H1 (cell line): Measurements from ENCODE around the gene SPI1. TPM values are rescaled to one million over a fixed set of nuclear protein-coding genes. Genes with fewer than 3 reads are reported as not detected.
A peak's percentile ranks its signal among the peaks of the same experiment; 100 is the strongest.

Experiments used
- CTCF ChIA-PET: fragments of 300-600 bp; sonication (Branson Sonifier 250); formaldehyde crosslinking; loops from one replicate; lab custom pipeline; 2021; ENCODE audit not compliant: partially characterized antibody; lab: Charles Lee
- POLR2A ChIA-PET: fragments of 300-600 bp; sonication (Branson Sonifier 250); formaldehyde crosslinking; loops from one replicate; lab custom pipeline; 2021; ENCODE audit warnings: inconsistent platforms; ENCODE audit not compliant: partially characterized antibody; lab: Charles Lee
- DNase-seq, 2 experiments: peaks; one replicate each; pipeline versions ENCODE4 v3.0.0 to v3.0.0-alpha.2; 2010 to 2022; ENCODE audit warnings: low spot score in 2 of 2, low read depth in 1 of 2, mixed read lengths in 1 of 2
- FAIRE-seq: peaks from 2 replicates; lab custom pipeline; 2011; peaks lifted over from hg19 to GRCh38; lab: Jason Lieb, UNC
- H2AFZ ChIP-seq: 2 replicates; pipeline ENCODE4 v1.8.1; 2012; ENCODE audit warnings: low read length, inconsistent platforms
- H2AK5ac ChIP-seq: 2 replicates; pipeline ENCODE4 v1.6.1; 2013; ENCODE audit warnings: low read depth, low read length
- H2BK120ac ChIP-seq: replicated peaks from 2 replicates; pipeline ENCODE3; 2013; ENCODE audit warnings: low read depth, low read length, inconsistent platforms
- H2BK12ac ChIP-seq: 2 replicates; pipeline ENCODE4 v1.6.1; 2013; ENCODE audit warnings: low read depth, low read length
- H2BK15ac ChIP-seq: 2 replicates; pipeline ENCODE4 v1.6.1; 2013; ENCODE audit warnings: low read length
- H2BK20ac ChIP-seq: 2 replicates; pipeline ENCODE4 v1.6.1; 2013; ENCODE audit warnings: low read length
- H2BK5ac ChIP-seq: 2 replicates; pipeline ENCODE4 v1.6.1; 2013; ENCODE audit warnings: low read depth, low read length
- H3K14ac ChIP-seq: 2 replicates; pipeline ENCODE4 v1.6.1; 2013; ENCODE audit warnings: inconsistent platforms; ENCODE audit not compliant: insufficient read length
- H3K18ac ChIP-seq: 2 replicates; pipeline ENCODE4 v1.6.1; 2013; ENCODE audit warnings: low read length; ENCODE audit errors: extremely low read depth
- H3K23ac ChIP-seq: 2 replicates; pipeline ENCODE4 v1.6.1; 2013; ENCODE audit warnings: inconsistent platforms; ENCODE audit not compliant: insufficient read length
- H3K23me2 ChIP-seq: 2 replicates; pipeline ENCODE4 v1.6.1; 2013; ENCODE audit warnings: low read depth, low read length
- H3K27ac ChIP-seq: 2 replicates; pipeline ENCODE4 v1.6.1; 2011; ENCODE audit warnings: low read depth, low read length, inconsistent platforms
- H3K27me3 ChIP-seq, 4 experiments: replicated peaks in 1 of 4; 1 replicate in 1 of 4; 2 replicates in 3 of 4; pipeline versions ENCODE4 v1.6.1 to v1.8.1; 2011 to 2013; ENCODE audit warnings: low read length in 3 of 4, mild to moderate bottlenecking in 3 of 4, inconsistent platforms in 2 of 4, mixed read lengths in 2 of 4, moderate library complexity in 1 of 4; ENCODE audit not compliant: control insufficient read depth in 3 of 4, insufficient read depth in 3 of 4; ENCODE audit errors: extremely low read depth in 1 of 4
- H3K36me3 ChIP-seq, 4 experiments: 2 replicates each; pipeline versions ENCODE4 v1.6.1 to v1.8.1; 2011 to 2013; ENCODE audit warnings: mild to moderate bottlenecking in 4 of 4, low read length in 3 of 4, moderate library complexity in 2 of 4, control low read depth in 1 of 4, inconsistent platforms in 1 of 4; ENCODE audit not compliant: insufficient read depth in 4 of 4, control insufficient read depth in 2 of 4
- H3K4ac ChIP-seq: replicated peaks from 2 replicates; pipeline ENCODE3; 2013; ENCODE audit warnings: low read length, low read depth, mixed read lengths, inconsistent platforms; ENCODE audit not compliant: insufficient read length
- H3K4me1 ChIP-seq, 4 experiments: replicated peaks in 1 of 4; 1 replicate in 1 of 4; 2 replicates in 3 of 4; pipeline versions ENCODE4 v1.6.1 to v1.8.1; 2011 to 2013; ENCODE audit warnings: low read length in 3 of 4, inconsistent platforms in 2 of 4, mixed read lengths in 1 of 4; ENCODE audit not compliant: insufficient read depth in 4 of 4, control insufficient read depth in 3 of 4
- H3K4me2 ChIP-seq, 2 experiments: 2 replicates each; pipeline versions ENCODE4 v1.6.1 to v1.8.1; 2011 to 2013; ENCODE audit warnings: low read depth in 2 of 2, low read length in 2 of 2, control low read depth in 1 of 2, inconsistent platforms in 1 of 2, mild to moderate bottlenecking in 1 of 2; ENCODE audit not compliant: insufficient read depth in 1 of 2
- H3K4me3 ChIP-seq, 4 experiments: fragments of 200-600, 300-600 bp in 1 of 4; sonication (generic), shearing (Covaris generic), sonication (Bioruptor Twin) in 1 of 4; 2 replicates each; pipeline versions ENCODE4 v1.5.1 to v1.8.1; 2011 to 2016; ENCODE audit warnings: low read length in 4 of 4, low read depth in 3 of 4, control low read depth in 2 of 4, inconsistent platforms in 2 of 4, mild to moderate bottlenecking in 2 of 4, mixed read lengths in 1 of 4, moderate library complexity in 1 of 4; ENCODE audit not compliant: insufficient read depth in 2 of 4; ENCODE audit errors: extremely low read depth in 1 of 4
- H3K56ac ChIP-seq: replicated peaks from 2 replicates; pipeline ENCODE3; 2013; ENCODE audit warnings: low read depth, mild to moderate bottlenecking, mixed read lengths, low read length, inconsistent platforms; ENCODE audit not compliant: insufficient read length
- H3K79me1 ChIP-seq: 2 replicates; pipeline ENCODE4 v1.6.1; 2013; ENCODE audit warnings: low read depth, low read length, control low read depth
- H3K79me2 ChIP-seq, 2 experiments: 2 replicates each; pipeline versions ENCODE4 v1.6.1 to v1.8.1; 2012 to 2013; ENCODE audit warnings: low read length in 2 of 2, mild to moderate bottlenecking in 2 of 2, inconsistent platforms in 1 of 2; ENCODE audit not compliant: insufficient read depth in 2 of 2, control insufficient read depth in 1 of 2
- H3K9ac ChIP-seq, 4 experiments: replicated peaks in 1 of 4; 1 replicate in 1 of 4; 2 replicates in 3 of 4; pipeline versions ENCODE4 v1.6.1 to v1.8.1; 2011 to 2013; ENCODE audit warnings: low read depth in 3 of 4, low read length in 3 of 4, control low read depth in 2 of 4, mild to moderate bottlenecking in 2 of 4, moderate library complexity in 2 of 4, inconsistent platforms in 1 of 4; ENCODE audit errors: extremely low read depth in 1 of 4
- H3K9me3 ChIP-seq, 2 experiments: 2 replicates each; pipeline versions ENCODE4 v1.6.1 to v1.8.1; 2012 to 2013; ENCODE audit warnings: mild to moderate bottlenecking in 2 of 2, moderate library complexity in 2 of 2, control low read depth in 1 of 2, inconsistent platforms in 1 of 2, low read depth in 1 of 2, low read length in 1 of 2, mixed read lengths in 1 of 2; ENCODE audit not compliant: insufficient read depth in 2 of 2
- H4K20me1 ChIP-seq, 2 experiments: replicated peaks in 1 of 2; 2 replicates each; pipeline versions ENCODE3 to v1.8.1; 2011 to 2013; ENCODE audit warnings: inconsistent platforms in 2 of 2, low read length in 2 of 2, mild to moderate bottlenecking in 1 of 2; ENCODE audit not compliant: insufficient read depth in 2 of 2, control insufficient read depth in 1 of 2
- H4K5ac ChIP-seq: 2 replicates; pipeline ENCODE4 v1.6.1; 2013; ENCODE audit warnings: low read length, low read depth, mixed read lengths, inconsistent platforms; ENCODE audit not compliant: insufficient read length
- H4K8ac ChIP-seq: 2 replicates; pipeline ENCODE4 v1.8.0; 2013; ENCODE audit warnings: mild to moderate bottlenecking, moderate library complexity, low read length, inconsistent platforms; ENCODE audit not compliant: insufficient read depth; ENCODE audit errors: extremely low read depth
- H4K91ac ChIP-seq: replicated peaks from 2 replicates; pipeline ENCODE3; 2013; ENCODE audit warnings: low read length, mixed read lengths, inconsistent platforms; ENCODE audit not compliant: insufficient read length
- CTBP2 ChIP-seq: IDR thresholded peaks from 2 replicates; pipeline ENCODE4 v1.7.0; 2011; ENCODE audit warnings: borderline replicate concordance, mild to moderate bottlenecking, moderate library complexity, mixed read lengths, low read length; ENCODE audit not compliant: insufficient read depth, insufficient read length
- EZH2 ChIP-seq: fragments of 200-600 bp; sonication (generic); IDR thresholded peaks from 2 replicates; pipeline ENCODE4 v1.7.1; 2012; ENCODE audit warnings: low read depth, mild to moderate bottlenecking, moderate library complexity, low read length, inconsistent platforms; ENCODE audit not compliant: severe bottlenecking
- GTF2F1 ChIP-seq: IDR thresholded peaks from 2 replicates; pipeline ENCODE4 v1.6.1; 2012; ENCODE audit warnings: low read depth, low read length, improper control_type of control experiment, borderline replicate concordance
- HDAC2 ChIP-seq, 2 experiments: fragments of 300-600 bp in 1 of 2; sonication (generic) in 1 of 2; IDR thresholded peaks; 2 replicates each; pipeline ENCODE4 v1.6.1; 2011 to 2012; ENCODE audit warnings: low read depth in 2 of 2, low read length in 2 of 2, mild to moderate bottlenecking in 2 of 2, moderate library complexity in 2 of 2, borderline replicate concordance in 1 of 2, inconsistent platforms in 1 of 2
- KDM4A ChIP-seq: IDR thresholded peaks from one replicate; pipeline ENCODE4 v1.7.1; 2012; ENCODE audit warnings: low read depth, mild to moderate bottlenecking, moderate library complexity, low read length, inconsistent platforms; ENCODE audit not compliant: severe bottlenecking
- RNF2 ChIP-seq: fragments of 200-900, 300-1000 bp; sonication (generic); IDR thresholded peaks from 2 replicates; pipeline ENCODE4 v1.7.1; 2016; ENCODE audit warnings: borderline replicate concordance, low read depth, mild to moderate bottlenecking, antibody characterized with exemption, low read length; ENCODE audit not compliant: poor library complexity, severe bottlenecking; ENCODE audit errors: missing control alignments
- SUZ12 ChIP-seq: fragments of 200-600 bp; sonication (generic); IDR thresholded peaks from 2 replicates; pipeline ENCODE4 v1.6.1; 2012; ENCODE audit warnings: mild to moderate bottlenecking, inconsistent platforms, low read length, moderate library complexity, mixed read lengths
- TCF12 ChIP-seq: IDR thresholded peaks from 2 replicates; pipeline ENCODE4 v1.6.1; 2011; ENCODE audit warnings: low read depth, mild to moderate bottlenecking, low read length
- YY1 ChIP-seq: IDR thresholded peaks from 2 replicates; pipeline ENCODE4 v1.6.1; 2011; ENCODE audit warnings: low read depth, mild to moderate bottlenecking, low read length
- WGBS, 2 experiments: shearing (Covaris generic) in 1 of 2; methylation state at CpG; one replicate each; pipeline versions ENCODE4 v1.1.6 to v1.1.7; 2013 to 2015; ENCODE audit warnings: low lambda C conversion rate in 2 of 2, mixed read lengths in 2 of 2, inconsistent platforms in 1 of 2, low coverage in 1 of 2, missing lambda C conversion rate in 1 of 2; ENCODE audit not compliant: insufficient replicate concordance in 2 of 2, insufficient coverage in 1 of 2, insufficient read length in 1 of 2; ENCODE audit errors: extremely low coverage in 1 of 2, missing lambda C conversion rate in 1 of 2; 5-methylcytosine and 5-hydroxymethylcytosine counted together
- polyA plus RNA-seq, 7 experiments: library from polyadenylated mRNA; depleted of rRNA in 3 of 7; stranded (reverse) in 5 of 7; unstranded in 2 of 7; fragments of >200 nt in 5 of 7; fragments of 200-250 nt in 2 of 7; gene quantifications; 1 replicate in 5 of 7; 2 replicates in 1 of 7; 4 replicates in 1 of 7; pipeline versions ENCODE4 v1.2.1 to v1.2.3, GENCODE V29; 2011 to 2013; ENCODE audit warnings: missing spikeins in 2 of 7, mixed read lengths in 2 of 7
- total RNA-seq: library from RNA; stranded (reverse); fragmentation: NEBNext Ultra II Directional; extraction: Animal tissue kit (Norgen Biotek cat#: 25700); gene quantifications from 2 replicates; pipeline ENCODE4 v1.2.1, GENCODE V29; 2021
- TF ChIP-seq, protein P1 (sequence below): IDR thresholded peaks from 2 replicates; pipeline ENCODE4 v1.6.1; 2012; ENCODE audit warnings: inconsistent platforms

The SPI1 gene
- total and polyA plus RNA-seq, 2 of the 8 experiments (the other 6 are each of a cell fraction or from before 2014, with no cell fraction given): 0.12 TPM; not detected in 1

DNA sequence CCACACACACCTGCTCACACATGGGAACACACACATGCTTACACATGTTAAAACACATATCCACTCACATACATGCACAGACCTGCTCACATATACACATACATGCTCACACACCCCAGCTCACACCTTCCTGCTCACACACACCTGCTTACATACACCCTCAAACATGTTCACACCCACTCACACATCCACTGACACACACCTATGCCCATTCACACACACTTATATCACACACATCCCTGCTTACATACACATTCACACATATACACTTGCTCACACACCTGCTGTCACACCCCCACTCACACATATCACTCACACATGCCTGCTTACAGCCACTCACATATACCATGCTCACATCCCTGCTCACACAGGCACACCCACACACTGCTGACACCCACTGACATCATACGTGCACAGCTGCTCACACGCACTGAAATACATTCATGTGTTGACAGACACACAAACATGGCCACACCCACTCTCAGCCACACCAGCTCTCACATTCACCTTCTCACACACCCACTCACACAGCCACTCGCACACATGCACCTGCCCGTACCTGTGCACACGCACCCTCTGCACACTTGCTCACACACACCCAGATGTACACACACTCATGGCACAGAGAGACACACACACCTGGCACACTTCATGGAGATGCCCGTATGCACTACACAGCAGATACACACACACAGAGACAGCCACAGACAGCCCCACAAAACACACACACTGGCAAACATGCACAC, 20.2 kb downstream of the SPI1 start:
- Histone ChIP-seq H3K4me2 (no peak overlapping the region), H3K18ac (no peak overlapping the region), H2BK20ac (no peak overlapping the region), H3K4ac (peak overlapping the region; percentile 62), H2AK5ac (peak overlapping the region; percentile 17; the same call in 1 of the 2 replicates), H4K8ac (peak overlapping the region; percentile 35; the same call in 1 of the 2 replicates), H2BK120ac (no peak overlapping the region), H3K79me1 (0 out of 2 replicates have a peak, but pooled peaks cover 2% of the 10 kb centered on the region), H2AFZ (no peak overlapping the region), H3K9ac (no peak overlapping the region), H2BK15ac (0 out of 2 replicates have a peak overlapping the region, but pooled peaks have one; percentile 12), H3K27ac (no peak overlapping the region; the same call in 1 of the 2 replicates), H2BK5ac (peak overlapping the region; percentile 20; the same call in 1 of the 2 replicates), H4K20me1 (peaks cover 0 to 12% of the 10 kb centered on the region in 2 experiments), H3K27me3 (no peaks in the 10 kb centered on the region), H2BK12ac (peak overlapping the region; percentile 68; the same call in 1 of the 2 replicates), H3K56ac (peak overlapping the region; percentile 53), H4K5ac (no peak overlapping the region), H3K9me3 (peaks cover 0 to 5% of the 10 kb centered on the region in 2 experiments; a peak in 1 of 4 replicates), H3K79me2 (no peaks in the 10 kb centered on the region), H3K4me1 (no peaks in the 10 kb centered on the region; a peak in 2 of 7 replicates), H3K14ac (no peak overlapping the region), H3K36me3 (no peaks in the 10 kb centered on the region; a peak in 1 of 8 replicates), H4K91ac (no peak overlapping the region), H3K23ac (no peak overlapping the region), H3K23me2 (peaks cover 16% of the 10 kb centered on the region), H3K4me3 (no peak overlapping the region)
- DNase-seq (no peak), FAIRE-seq (no peak)
- ChIA-PET POLR2A (no interaction called here), CTCF (interaction anchor here (0.7 to 1.0 kb wide), 2 partner anchors 11 to 14 kb away, joined by 3 read pairs; no protein-coding TSS in a partner anchor)
- no peak for TF ChIP-seq GTF2F1
- no peak for TF ChIP-seq EZH2
- no peak for TF ChIP-seq CTBP2
- TF ChIP-seq, protein P1, sequence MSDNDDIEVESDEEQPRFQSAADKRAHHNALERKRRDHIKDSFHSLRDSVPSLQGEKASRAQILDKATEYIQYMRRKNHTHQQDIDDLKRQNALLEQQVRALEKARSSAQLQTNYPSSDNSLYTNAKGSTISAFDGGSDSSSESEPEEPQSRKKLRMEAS: no peak
- TF ChIP-seq KDM4A: no peak
- TF ChIP-seq HDAC2 (IDR thresholded peaks at IDR 0.05; ENCODE audit: borderline replicate concordance in 1 of 2, low read depth in 2 of 2, low read length in 2 of 2): no peak
- TF ChIP-seq SUZ12: no peak
- TF ChIP-seq YY1: no peak
- TF ChIP-seq RNF2: no peak
- TF ChIP-seq TCF12: no peak
- WGBS, 2 experiments: 94% methylated on average over 6 of the region's 6 CpGs; no CpG with 5 or more reads in 1 of the 2 experiments
